Measurements from ENCODE around the gene TMEM53.
A peak's percentile ranks its signal among the peaks of the same experiment; 100 is the strongest.
"Not testable (repeated sequence)": the region's sequence is repeated elsewhere in the genome, so short reads cannot be mapped to it uniquely, and the experiment has no call there.

The TMEM53 gene

GRCh38 chr1:44674113-44675000 is at the start of gene TMEM53, which contains the start of gene ARMH1:
Gene TMEM53 (minus strand): TSS chr1:44674481. CDS start chr1:44674391, 90 bp downstream.
Gene ARMH1 (plus strand): TSS chr1:44674714. CDS start chr1:44689698, 14,984 bp downstream.
- DNase-seq (ENCODE audit: low read depth in 3 of 3): peak; percentile 91 to 98 (median 92)

GRCh38 chr1:44723496-44724295 is 49.4 kb upstream of the TMEM53 start:
- DNase-seq (ENCODE audit: low read depth in 3 of 3): peak in 1 of 3 experiments; percentile 68

GRCh38 chr1:44723064-44723463 is 48.8 kb upstream of the TMEM53 start:
- DNase-seq (ENCODE audit: low read depth in 3 of 3): no peak

- DNase-seq (ENCODE audit: low read depth in 3 of 3): peak; percentile 67 to 85 (median 82)
These were observed 47.4 kb upstream of the TMEM53 start for GRCh38 chr1:44721485-44722361.

- no peak for DNase-seq (ENCODE audit: low read depth in 3 of 3)
These were observed 46.0 kb upstream of the TMEM53 start for GRCh38 chr1:44720281-44720680.

GRCh38 chr1:44719318-44719717 is 45.0 kb upstream of the TMEM53 start:
- DNase-seq (ENCODE audit: low read depth in 3 of 3): no peak

- no peak for DNase-seq (ENCODE audit: low read depth in 3 of 3)
These were observed 43.8 kb upstream of the TMEM53 start for GRCh38 chr1:44718091-44718490.

- DNase-seq (ENCODE audit: low read depth in 3 of 3): no peak
These were observed 43.4 kb upstream of the TMEM53 start for GRCh38 chr1:44717653-44718052.

- DNase-seq (ENCODE audit: low read depth in 3 of 3): no peak
These were observed 42.9 kb upstream of the TMEM53 start for GRCh38 chr1:44717156-44717555.

- DNase-seq (ENCODE audit: low read depth in 3 of 3): peak in 2 of 3 experiments; percentile 46 to 60
These were observed 40.8 kb upstream of the TMEM53 start for GRCh38 chr1:44714944-44715571.

- DNase-seq (ENCODE audit: low read depth in 3 of 3): no peak
These were observed 40.3 kb upstream of the TMEM53 start for GRCh38 chr1:44714532-44714931.

- DNase-seq (ENCODE audit: low read depth in 3 of 3): no peak
These were observed 39.1 kb upstream of the TMEM53 start for GRCh38 chr1:44713321-44713781.

GRCh38 chr1:44707959-44708831 is 33.9 kb upstream of the TMEM53 start:
- no peak for DNase-seq (ENCODE audit: low read depth in 3 of 3)

- DNase-seq (ENCODE audit: low read depth in 3 of 3): no peak
These were observed 33.0 kb upstream of the TMEM53 start for GRCh38 chr1:44707112-44707881.

- no peak for DNase-seq (ENCODE audit: low read depth in 3 of 3)
These were observed 31.7 kb upstream of the TMEM53 start for GRCh38 chr1:44705938-44706337.

- no peak for DNase-seq (ENCODE audit: low read depth in 3 of 3)
These were observed 31.2 kb upstream of the TMEM53 start for GRCh38 chr1:44705470-44705869.

- DNase-seq (ENCODE audit: low read depth in 3 of 3): no peak
These were observed 26.9 kb upstream of the TMEM53 start for GRCh38 chr1:44701141-44701573.

GRCh38 chr1:44700573-44700972 is 26.3 kb upstream of the TMEM53 start:
- no peak for DNase-seq (ENCODE audit: low read depth in 3 of 3)

GRCh38 chr1:44699375-44699774 is 25.1 kb upstream of the TMEM53 start:
- DNase-seq (ENCODE audit: low read depth in 3 of 3): not testable (repeated sequence)

Data from stimulated activated CD4-positive, alpha-beta T cell treated with anti-CD3 and anti-CD28 coated beads, TNF-alpha, amount 100 ng/mL, for 24 hours (primary cell).